Raji (cell line): Measurements from ENCODE around the gene DLG2.

Experiments
- POLR2A ChIP-seq: IDR thresholded peaks from 2 replicates; pipeline ENCODE4 v1.6.1; 2011; ENCODE audit warnings: low read depth, low read length, control low read depth; ENCODE audit not compliant: insufficient read depth

The DLG2 gene

GRCh38 chr11:85525686-85526085, 101.5 kb downstream of the DLG2 start:
- no peak for TF ChIP-seq POLR2A

GRCh38 chr11:85517272-85517671, 109.9 kb downstream of the DLG2 start:
- no peak for TF ChIP-seq POLR2A

- no peak for TF ChIP-seq POLR2A
Observed at GRCh38 chr11:85495918-85496317, 131.2 kb downstream of the DLG2 start.

- TF ChIP-seq POLR2A, result no peak
Observed at GRCh38 chr11:85494396-85494795, 132.7 kb downstream of the DLG2 start.

- TF ChIP-seq POLR2A, result no peak
Observed at GRCh38 chr11:85485902-85486301, 141.2 kb downstream of the DLG2 start.

- TF ChIP-seq POLR2A, result no peak
Observed at GRCh38 chr11:85483861-85484260, 143.3 kb downstream of the DLG2 start.

GRCh38 chr11:85481862-85482261, 145.3 kb downstream of the DLG2 start:
- TF ChIP-seq POLR2A, result no peak

GRCh38 chr11:85475660-85476517, 151.3 kb downstream of the DLG2 start:
- TF ChIP-seq POLR2A, result no peak

GRCh38 chr11:85472953-85473352, 154.2 kb downstream of the DLG2 start:
- TF ChIP-seq POLR2A, result no peak

GRCh38 chr11:85464283-85464682, 162.9 kb downstream of the DLG2 start:
- no peak for TF ChIP-seq POLR2A

GRCh38 chr11:85459304-85459703, 167.8 kb downstream of the DLG2 start:
- TF ChIP-seq POLR2A, result no peak

GRCh38 chr11:85444479-85444878, 182.7 kb downstream of the DLG2 start:
- TF ChIP-seq POLR2A, result no peak

GRCh38 chr11:85440273-85440672, 186.9 kb downstream of the DLG2 start:
- TF ChIP-seq POLR2A, result no peak

GRCh38 chr11:85438328-85438727, 188.8 kb downstream of the DLG2 start:
- no peak for TF ChIP-seq POLR2A

- no peak for TF ChIP-seq POLR2A
Observed at GRCh38 chr11:85431319-85431718, 195.8 kb downstream of the DLG2 start.

- no peak for TF ChIP-seq POLR2A
Observed at GRCh38 chr11:85423794-85424193, 203.3 kb downstream of the DLG2 start.

- TF ChIP-seq POLR2A, result no peak
Observed at GRCh38 chr11:85423316-85423715, 203.8 kb downstream of the DLG2 start.

GRCh38 chr11:85414175-85414574, 213.0 kb downstream of the DLG2 start:
- TF ChIP-seq POLR2A, result no peak

- no peak for TF ChIP-seq POLR2A
Observed at GRCh38 chr11:85407648-85408047, 219.5 kb downstream of the DLG2 start.
